WTC11 (cell line): ENCODE results near the gene SLC38A1.

ENCODE experiments used
- ARID4B ChIP-seq: sonication (generic); formaldehyde crosslinking; IDR thresholded peaks from 2 replicates; pipeline ENCODE4 v1.8.0; 2023; ENCODE audit warnings: missing genetic modification reagents, mild to moderate bottlenecking, borderline replicate concordance
- CREM ChIP-seq: sonication (generic); formaldehyde crosslinking; IDR thresholded peaks from 2 replicates; pipeline ENCODE4 v1.8.1; 2022; ENCODE audit warnings: mild to moderate bottlenecking, missing genetic modification reagents, moderate library complexity
- CTCF ChIP-seq: fragments of 200-600 bp; IDR thresholded peaks from 2 replicates; pipeline ENCODE4 v1.8.0; 2022; ENCODE audit warnings: antibody characterized with exemption
- ELF4 ChIP-seq: sonication (generic); formaldehyde crosslinking; IDR thresholded peaks from 2 replicates; pipeline ENCODE4 v1.8.1; 2022; ENCODE audit warnings: low read depth, mild to moderate bottlenecking, moderate library complexity, missing genetic modification reagents
- HMGXB4 ChIP-seq: sonication (generic); formaldehyde crosslinking; IDR thresholded peaks from 2 replicates; pipeline ENCODE4 v1.8.1; 2023; ENCODE audit warnings: mild to moderate bottlenecking, moderate library complexity, missing genetic modification reagents
- NR1H2 ChIP-seq: sonication (generic); formaldehyde crosslinking; IDR thresholded peaks from 2 replicates; pipeline ENCODE4 v1.9.0; 2021; ENCODE audit warnings: mild to moderate bottlenecking, moderate library complexity, missing genetic modification reagents
- NR3C1 ChIP-seq: sonication (generic); formaldehyde crosslinking; conservative IDR thresholded peaks from 2 replicates; pipeline ENCODE4 v1.8.1; 2023; ENCODE audit warnings: low read depth, mild to moderate bottlenecking, missing genetic modification reagents
- PREB ChIP-seq: sonication (generic); formaldehyde crosslinking; IDR thresholded peaks from 2 replicates; pipeline ENCODE4 v1.8.1; 2022; ENCODE audit warnings: mild to moderate bottlenecking, missing genetic modification reagents, moderate library complexity, borderline replicate concordance
- SP1 ChIP-seq: sonication (generic); formaldehyde crosslinking; conservative IDR thresholded peaks from 2 replicates; pipeline ENCODE4 v1.8.1; 2022; ENCODE audit warnings: missing genetic modification reagents
- TEAD4 ChIP-seq: sonication (generic); formaldehyde crosslinking; IDR thresholded peaks from 2 replicates; pipeline ENCODE4 v1.8.0; 2022; ENCODE audit warnings: mild to moderate bottlenecking, missing genetic modification reagents
- TF ChIP-seq, protein P1 (sequence below): sonication (generic); formaldehyde crosslinking; IDR thresholded peaks from 2 replicates; pipeline ENCODE4 v1.8.1; 2022; ENCODE audit warnings: low read depth, missing genetic modification reagents, borderline replicate concordance

- no peak for TF ChIP-seq CTCF
- no peak for TF ChIP-seq SP1 (CRISPR knock-in tag)
- TF ChIP-seq, protein P1, sequence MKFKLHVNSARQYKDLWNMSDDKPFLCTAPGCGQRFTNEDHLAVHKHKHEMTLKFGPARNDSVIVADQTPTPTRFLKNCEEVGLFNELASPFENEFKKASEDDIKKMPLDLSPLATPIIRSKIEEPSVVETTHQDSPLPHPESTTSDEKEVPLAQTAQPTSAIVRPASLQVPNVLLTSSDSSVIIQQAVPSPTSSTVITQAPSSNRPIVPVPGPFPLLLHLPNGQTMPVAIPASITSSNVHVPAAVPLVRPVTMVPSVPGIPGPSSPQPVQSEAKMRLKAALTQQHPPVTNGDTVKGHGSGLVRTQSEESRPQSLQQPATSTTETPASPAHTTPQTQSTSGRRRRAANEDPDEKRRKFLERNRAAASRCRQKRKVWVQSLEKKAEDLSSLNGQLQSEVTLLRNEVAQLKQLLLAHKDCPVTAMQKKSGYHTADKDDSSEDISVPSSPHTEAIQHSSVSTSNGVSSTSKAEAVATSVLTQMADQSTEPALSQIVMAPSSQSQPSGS (CRISPR knock-in tag) = no peak
- TF ChIP-seq PREB (CRISPR knock-in tag) = no peak
- TF ChIP-seq ELF4 (CRISPR knock-in tag) = no peak
- TF ChIP-seq NR3C1 (CRISPR knock-in tag) = no peak
- TF ChIP-seq TEAD4 (CRISPR knock-in tag) = no peak
- TF ChIP-seq NR1H2 (CRISPR knock-in tag) = no peak
- no peak for TF ChIP-seq HMGXB4
- TF ChIP-seq CREM (CRISPR knock-in tag) = no peak
- no peak for TF ChIP-seq ARID4B (CRISPR knock-in tag)
Measured at GRCh38 chr12:46209170-46209569, 59.7 kb downstream of the SLC38A1 start.
